Astrocyte (in vitro differentiated cells and primary cell): ENCODE measurements around the gene COL9A3. TPM values are rescaled to one million over a fixed set of nuclear protein-coding genes. Genes with fewer than 3 reads are reported as not detected.
A peak's percentile ranks its signal among the peaks of the same experiment; 100 is the strongest.

Experiments used
- DNase-seq: peaks from one replicate; pipeline ENCODE4 v3.0.0-alpha.2; 2010; ENCODE audit warnings: low read depth
- FAIRE-seq: peaks from 2 replicates; lab custom pipeline; 2011; peaks lifted over from hg19 to GRCh38; lab: Jason Lieb, UNC
- H2AFZ ChIP-seq: 2 replicates; pipeline ENCODE4 v1.6.0; 2012; ENCODE audit warnings: low read depth, low read length, inconsistent platforms
- H3K27ac ChIP-seq: 2 replicates; pipeline ENCODE4 v1.5.1; 2011; ENCODE audit warnings: low read depth, low read length, inconsistent platforms
- H3K27me3 ChIP-seq: 2 replicates; pipeline ENCODE4 v1.6.0; 2011; ENCODE audit warnings: low read length, inconsistent platforms; ENCODE audit not compliant: insufficient read depth
- H3K36me3 ChIP-seq: 2 replicates; pipeline ENCODE4 v1.5.1; 2011; ENCODE audit warnings: low read length, inconsistent platforms; ENCODE audit not compliant: insufficient read depth
- H3K4me1 ChIP-seq: 2 replicates; pipeline ENCODE4 v1.5.1; 2011; ENCODE audit warnings: low read length, inconsistent platforms; ENCODE audit not compliant: insufficient read depth
- H3K4me2 ChIP-seq: 2 replicates; pipeline ENCODE4 v1.6.0; 2012; ENCODE audit warnings: low read length, inconsistent platforms
- H3K4me3 ChIP-seq: 2 replicates; pipeline ENCODE4 v1.5.1; 2011; ENCODE audit warnings: low read depth, mild to moderate bottlenecking, low read length, inconsistent platforms; ENCODE audit not compliant: insufficient read depth
- H3K79me2 ChIP-seq: 2 replicates; pipeline ENCODE4 v1.6.0; 2012; ENCODE audit warnings: mild to moderate bottlenecking, low read length, inconsistent platforms; ENCODE audit not compliant: insufficient read depth
- H3K9ac ChIP-seq: 2 replicates; pipeline ENCODE4 v1.6.0; 2012; ENCODE audit warnings: mild to moderate bottlenecking, low read length, inconsistent platforms
- H3K9me3 ChIP-seq: 2 replicates; pipeline ENCODE4 v1.5.1; 2012; ENCODE audit warnings: low read depth, mild to moderate bottlenecking, low read length, inconsistent platforms; ENCODE audit not compliant: insufficient read depth
- H4K20me1 ChIP-seq: 2 replicates; pipeline ENCODE4 v1.6.0; 2012; ENCODE audit warnings: low read length, inconsistent platforms; ENCODE audit not compliant: insufficient read depth
- H3K27ac Mint-ChIP-seq: one replicate; pipeline ENCODE4 v1.8.0; 2021; ENCODE audit warnings: mild to moderate bottlenecking, mixed read lengths; ENCODE audit not compliant: unreplicated experiment
- H3K27me3 Mint-ChIP-seq: one replicate; pipeline ENCODE4 v1.8.0; 2021; ENCODE audit warnings: low read depth, mixed read lengths; ENCODE audit not compliant: unreplicated experiment
- H3K36me3 Mint-ChIP-seq: one replicate; pipeline ENCODE4 v1.8.0; 2021; ENCODE audit warnings: low read depth, mixed read lengths; ENCODE audit not compliant: unreplicated experiment
- H3K4me1 Mint-ChIP-seq: one replicate; pipeline ENCODE4 v1.8.0; 2021; ENCODE audit warnings: low read depth, mixed read lengths; ENCODE audit not compliant: unreplicated experiment
- H3K4me3 Mint-ChIP-seq: one replicate; pipeline ENCODE4 v1.8.0; 2021; ENCODE audit warnings: mild to moderate bottlenecking, moderate library complexity, mixed read lengths; ENCODE audit not compliant: unreplicated experiment
- H3K9me3 Mint-ChIP-seq: one replicate; pipeline ENCODE4 v1.8.0; 2021; ENCODE audit warnings: mild to moderate bottlenecking, mixed read lengths; ENCODE audit not compliant: unreplicated experiment
- CTCF ChIP-seq: IDR thresholded peaks from 2 replicates; pipeline ENCODE4 v1.5.1; 2011; ENCODE audit warnings: low read depth, mild to moderate bottlenecking, inconsistent platforms, low read length, moderate library complexity; ENCODE audit not compliant: insufficient read depth
- EZH2 ChIP-seq: IDR thresholded peaks from 2 replicates; pipeline ENCODE4 v1.6.1; 2012; ENCODE audit warnings: mild to moderate bottlenecking, low read length, inconsistent platforms; ENCODE audit not compliant: insufficient read depth
- total RNA-seq: library from RNA; stranded (reverse); gene quantifications from 2 replicates; pipeline ENCODE4 v1.2.1, GENCODE V29; 2021

Gene COL9A3
- total RNA-seq, 1 donor from 2014 or later: 43.0 TPM

DNA sequence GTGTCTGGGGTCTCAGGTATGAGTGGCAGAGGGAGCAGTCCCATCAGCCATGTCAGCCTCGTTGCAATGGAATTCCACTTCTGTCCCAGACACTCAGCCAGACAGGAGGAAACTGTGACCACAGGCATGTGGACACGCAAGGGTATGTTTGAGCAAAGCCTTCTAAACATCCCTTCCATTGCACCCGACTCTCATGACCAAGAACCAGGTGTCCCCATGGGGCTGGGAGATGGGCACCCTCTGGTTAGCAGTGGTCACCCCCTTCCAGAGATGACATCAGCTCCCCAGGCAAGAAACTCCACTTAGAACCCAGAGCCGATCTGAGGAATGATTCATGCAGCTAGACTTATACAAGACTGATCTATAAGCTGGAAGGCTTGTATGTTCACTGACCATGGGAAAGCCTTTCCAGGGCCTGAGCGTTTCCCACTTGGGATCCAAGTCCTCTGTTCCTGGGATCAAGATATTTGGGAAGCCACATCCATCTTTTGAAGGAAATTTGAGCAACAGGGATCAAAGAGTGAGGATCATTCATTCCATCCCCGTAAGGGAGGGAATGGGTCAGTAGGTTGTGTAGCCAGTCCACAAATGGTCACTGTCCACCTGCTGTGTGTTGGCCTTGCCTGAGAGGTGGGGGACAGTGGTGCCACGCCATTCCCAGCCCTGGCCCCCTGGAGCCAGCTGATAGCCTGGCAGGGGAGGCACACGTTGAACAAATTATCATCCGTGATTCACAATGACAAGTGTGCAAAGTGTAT, 24.5 kb upstream of the COL9A3 start:
- TF ChIP-seq EZH2 (no peak), CTCF (no peak)
- peak overlapping the region; percentile 80 for H3K4me3 Mint-ChIP-seq
- Histone ChIP-seq H3K4me3 (no peak overlapping the region), H3K4me1 (peaks cover 37% of the 10 kb centered on the region), H2AFZ (peak overlapping the region; percentile 12), H3K27me3 (peaks cover 9% of the 10 kb centered on the region), H3K27ac (no peak overlapping the region), H3K36me3 (no peaks in the 10 kb centered on the region), H3K9me3 (no peaks in the 10 kb centered on the region), H3K79me2 (peaks cover 5% of the 10 kb centered on the region), H3K9ac (peak overlapping the region; percentile 7), H4K20me1 (peaks cover 4% of the 10 kb centered on the region), H3K4me2 (peak overlapping the region; percentile 63)
- peaks cover 21% of the 10 kb centered on the region for H3K4me1 Mint-ChIP-seq
- FAIRE-seq: no peak
- H3K27me3 Mint-ChIP-seq: peaks cover 16% of the 10 kb centered on the region
- peak overlapping the region; percentile 99 for H3K27ac Mint-ChIP-seq
- DNase-seq: peak; percentile 63
- no peaks in the 10 kb centered on the region for H3K9me3 Mint-ChIP-seq
- peaks cover 4% of the 10 kb centered on the region for H3K36me3 Mint-ChIP-seq

GRCh38 chr20:62792940-62793756, 23.7 kb upstream of the COL9A3 start:
- H3K27ac Mint-ChIP-seq: peak overlapping the region; percentile 99
- H3K4me1 Mint-ChIP-seq: peaks cover 27% of the 10 kb centered on the region
- Histone ChIP-seq H3K9me3 (no peaks in the 10 kb centered on the region), H3K36me3 (no peaks in the 10 kb centered on the region), H3K4me2 (peak overlapping the region; percentile 89), H3K9ac (peak overlapping the region; percentile 70), H3K4me1 (peaks cover 42% of the 10 kb centered on the region), H3K79me2 (peaks cover 13% of the 10 kb centered on the region), H4K20me1 (peaks cover 12% of the 10 kb centered on the region), H3K27ac (no peak overlapping the region), H2AFZ (no peak overlapping the region), H3K27me3 (peaks cover 4% of the 10 kb centered on the region), H3K4me3 (no peak overlapping the region)
- no peaks in the 10 kb centered on the region for H3K9me3 Mint-ChIP-seq
- DNase-seq (no peak), FAIRE-seq (no peak)
- no peak for TF ChIP-seq CTCF
- TF ChIP-seq EZH2: no peak
- peaks cover 6% of the 10 kb centered on the region for H3K36me3 Mint-ChIP-seq
- peaks cover 9% of the 10 kb centered on the region for H3K27me3 Mint-ChIP-seq
- H3K4me3 Mint-ChIP-seq: peak overlapping the region; percentile 77

GRCh38 chr20:62793757-62794006, 23.2 kb upstream of the COL9A3 start:
- FAIRE-seq (no peak), DNase-seq (no peak)
- Histone ChIP-seq H3K9me3 (no peaks in the 10 kb centered on the region), H3K27me3 (peaks cover 1% of the 10 kb centered on the region), H3K79me2 (peaks cover 13% of the 10 kb centered on the region), H3K27ac (peak overlapping the region; percentile 70), H3K4me3 (peak overlapping the region; percentile 35), H2AFZ (peak overlapping the region; percentile 97), H3K36me3 (no peaks in the 10 kb centered on the region), H3K4me1 (peaks cover 42% of the 10 kb centered on the region), H4K20me1 (peaks cover 17% of the 10 kb centered on the region), H3K4me2 (peak overlapping the region; percentile 89), H3K9ac (peak overlapping the region; percentile 70)
- H3K4me3 Mint-ChIP-seq: no peak overlapping the region
- peak overlapping the region; percentile 34 for H3K27ac Mint-ChIP-seq
- peaks cover 30% of the 10 kb centered on the region for H3K4me1 Mint-ChIP-seq
- H3K36me3 Mint-ChIP-seq: peaks cover 9% of the 10 kb centered on the region
- TF ChIP-seq EZH2: no peak
- TF ChIP-seq CTCF: no peak
- H3K9me3 Mint-ChIP-seq: no peaks in the 10 kb centered on the region
- H3K27me3 Mint-ChIP-seq: peaks cover 4% of the 10 kb centered on the region
